CD8-positive, alpha-beta memory T cell (primary cell): ENCODE results near the gene SNRK. TPM values are rescaled to one million over a fixed set of nuclear protein-coding genes. Genes with fewer than 3 reads are reported as not detected.

Experiments
- CTCF ChIA-PET: fragments of 350-600 bp; sonication (Branson Sonifier 250); formaldehyde crosslinking; loops from one replicate; lab custom pipeline; 2021; ENCODE audit warnings: antibody characterized with exemption; lab: Charles Lee
- POLR2A ChIA-PET: fragments of 350-600 bp; sonication (Branson Sonifier 250); formaldehyde crosslinking; loops from one replicate; lab custom pipeline; 2021; ENCODE audit warnings: antibody characterized with exemption; lab: Charles Lee
- DNase-seq, 5 donors: peaks; one replicate each; pipeline versions ENCODE4 v3.0.0 to v3.0.0-alpha.2; 2020 to 2022; ENCODE audit warnings: mixed read lengths in 1 of 5
- H3K27ac ChIP-seq: one replicate; pipeline ENCODE4 v1.7.0; 2013; ENCODE audit warnings: low read depth, mild to moderate bottlenecking, low read length, moderate library complexity
- H3K27me3 ChIP-seq: 2 replicates; pipeline ENCODE4 v1.7.0; 2013; ENCODE audit warnings: low read length, mild to moderate bottlenecking; ENCODE audit not compliant: insufficient read depth, poor library complexity, severe bottlenecking
- H3K36me3 ChIP-seq: 2 replicates; pipeline ENCODE4 v1.7.0; 2013; ENCODE audit warnings: mild to moderate bottlenecking, low read length, moderate library complexity; ENCODE audit not compliant: insufficient read depth
- H3K4me1 ChIP-seq: 2 replicates; pipeline ENCODE4 v1.7.0; 2013; ENCODE audit warnings: mild to moderate bottlenecking, low read length, moderate library complexity; ENCODE audit not compliant: insufficient read depth
- H3K4me3 ChIP-seq: 2 replicates; pipeline ENCODE4 v1.7.0; 2013; ENCODE audit warnings: mild to moderate bottlenecking, low read length
- H3K9me3 ChIP-seq: 2 replicates; pipeline ENCODE4 v1.7.0; 2013; ENCODE audit warnings: mild to moderate bottlenecking, low read length
- H3K27ac Mint-ChIP-seq, 8 donors: one replicate each; pipeline ENCODE4 v1.8.0; 2020 to 2021; ENCODE audit warnings: mixed read lengths in 8 of 8, mild to moderate bottlenecking in 6 of 8, inconsistent platforms in 3 of 8, moderate library complexity in 3 of 8
- H3K27me3 Mint-ChIP-seq, 2 donors: one replicate each; pipeline ENCODE4 v1.8.0; 2020 to 2021; ENCODE audit warnings: mixed read lengths in 2 of 2, mild to moderate bottlenecking in 1 of 2, moderate library complexity in 1 of 2
- H3K36me3 Mint-ChIP-seq, 3 donors: one replicate each; pipeline ENCODE4 v1.8.0; 2020 to 2021; ENCODE audit warnings: mixed read lengths in 3 of 3, inconsistent platforms in 1 of 3, mild to moderate bottlenecking in 1 of 3
- H3K4me1 Mint-ChIP-seq, 3 donors: one replicate each; pipeline ENCODE4 v1.8.0; 2020 to 2021; ENCODE audit warnings: mixed read lengths in 3 of 3, inconsistent platforms in 1 of 3, mild to moderate bottlenecking in 1 of 3
- H3K4me3 Mint-ChIP-seq, 7 donors: one replicate each; pipeline ENCODE4 v1.8.0; 2020 to 2021; ENCODE audit warnings: mixed read lengths in 7 of 7, mild to moderate bottlenecking in 6 of 7, moderate library complexity in 4 of 7, inconsistent platforms in 2 of 7
- H3K9me3 Mint-ChIP-seq, 5 donors: one replicate each; pipeline ENCODE4 v1.8.0; 2020 to 2022; ENCODE audit warnings: mixed read lengths in 5 of 5, mild to moderate bottlenecking in 3 of 5, moderate library complexity in 2 of 5, inconsistent platforms in 1 of 5
- polyA plus RNA-seq: library from polyadenylated mRNA; unstranded; fragments of 300-500 nt; fragmentation: Illumina TruSeq; gene quantifications from one replicate; pipeline ENCODE4 v1.2.3, GENCODE V29; 2021
- total RNA-seq, 2 experiments: library from RNA; stranded (reverse); gene quantifications; one replicate each; pipeline ENCODE4 v1.2.3, GENCODE V29; 2021

SNRK gene
- total RNA-seq (10 to 100 TPM; 34.2 to 35.9 TPM), polyA plus RNA-seq (55.1 TPM)

DNA sequence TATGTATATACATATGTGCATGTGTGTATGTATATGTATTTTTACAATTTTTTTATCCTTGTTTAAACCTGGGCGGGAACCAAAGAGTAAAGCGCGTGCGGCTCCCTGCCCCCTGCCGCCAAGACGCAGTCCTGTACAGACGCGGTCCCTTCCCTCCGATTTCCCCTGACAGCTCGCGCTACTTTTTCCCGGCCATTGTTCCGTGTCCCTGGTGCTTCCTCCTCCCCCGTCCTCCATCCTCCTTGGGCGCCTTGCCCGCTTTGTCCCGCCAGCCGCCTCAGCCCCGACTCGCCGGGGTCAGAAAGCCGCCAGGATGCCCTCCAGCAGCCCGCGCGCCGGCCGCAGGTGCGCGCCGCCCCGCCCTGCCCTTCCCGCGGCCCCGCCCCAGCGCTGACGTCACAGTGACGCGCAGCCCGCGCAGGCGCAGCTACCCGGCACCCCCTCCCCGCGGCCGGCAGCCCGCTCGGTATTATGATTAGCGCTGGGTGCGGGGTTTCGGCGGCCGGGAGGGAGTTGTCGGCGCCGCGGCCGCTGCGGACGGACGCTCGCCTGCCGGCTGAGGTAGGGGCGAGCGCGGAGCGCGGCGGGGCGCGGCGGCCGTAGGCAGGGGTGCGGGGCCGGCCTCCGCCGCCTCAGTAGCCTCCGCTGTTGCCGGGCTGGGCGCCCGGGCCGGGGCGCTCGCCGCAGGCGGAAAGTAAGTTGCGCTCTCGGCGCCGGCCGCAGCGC is at the start of gene SNRK:
TSS of gene SNRK (plus strand) at position 426 of the 726 bp plus-strand sequence. CDS start 16,664 bp downstream, outside the sequence.
- CTCF ChIA-PET, result interaction anchor here (0.9 to 2.8 kb wide), 11 partner anchors 11 to 199 kb away, joined by 3 to 12 read pairs (median 4); no protein-coding TSS in a partner anchor

GRCh38 chr3:43238801-43239200 is 47.5 kb upstream of the SNRK start:
- peaks cover 11 to 33% (median 18%) of the 10 kb centered on the region in 3 donors for H3K4me1 Mint-ChIP-seq
- DNase-seq, result no peak
- no peak overlapping the region for H3K27ac Mint-ChIP-seq
- Histone ChIP-seq H3K9me3 (no peaks in the 10 kb centered on the region), H3K27me3 (no peaks in the 10 kb centered on the region), H3K27ac (no peak overlapping the region), H3K4me1 (peaks cover 13% of the 10 kb centered on the region), H3K36me3 (no peaks in the 10 kb centered on the region), H3K4me3 (no peak overlapping the region)
- no peaks in the 10 kb centered on the region for H3K9me3 Mint-ChIP-seq
- no peaks in the 10 kb centered on the region for H3K36me3 Mint-ChIP-seq
- peaks cover 0 to 12% of the 10 kb centered on the region in 2 donors for H3K27me3 Mint-ChIP-seq
- no peak overlapping the region for H3K4me3 Mint-ChIP-seq
- ChIA-PET CTCF (no interaction called here), POLR2A (no interaction called here)

More for the DNA sequence above, at the start of gene SNRK:
- H3K4me3 Mint-ChIP-seq, result peak within 1 kb of the TSS; percentile 98 to 100 (median 99)
- no peaks in the 10 kb centered on the region for H3K9me3 Mint-ChIP-seq
- H3K27ac ChIP-seq, result peak within 1 kb of the TSS; percentile 82
- H3K4me1 ChIP-seq, result peaks cover 32% of the 10 kb centered on the region
- peak within 1 kb of the TSS; percentile 94 for H3K4me3 ChIP-seq
- POLR2A ChIA-PET, result interaction anchor here (0.6 to 2.3 kb wide), 11 partner anchors 11 to 192 kb away, joined by 3 to 29 read pairs (median 4); no protein-coding TSS in a partner anchor
- peaks cover 6 to 40% (median 15%) of the 10 kb centered on the region in 3 donors for H3K36me3 Mint-ChIP-seq
- H3K27ac Mint-ChIP-seq, result peak within 1 kb of the TSS; percentile 99 to 100 (median 100)
- peak; percentile 89 to 94 (median 90) for DNase-seq
- H3K36me3 ChIP-seq, result no peaks in the 10 kb centered on the region
- H3K27me3 ChIP-seq, result no peaks in the 10 kb centered on the region
- H3K4me1 Mint-ChIP-seq, result peaks cover 32 to 38% (median 36%) of the 10 kb centered on the region in 3 donors
- no peaks in the 10 kb centered on the region for H3K9me3 ChIP-seq
- H3K27me3 Mint-ChIP-seq, result peaks cover 0 to 1% of the 10 kb centered on the region in 2 donors

GRCh38 chr3:43239755-43240154 is 46.6 kb upstream of the SNRK start:
- Mint-ChIP-seq H3K9me3 (no peaks in the 10 kb centered on the region), H3K4me3 (no peak overlapping the region), H3K27me3 (peaks cover 0 to 12% of the 10 kb centered on the region in 2 donors), H3K36me3 (no peaks in the 10 kb centered on the region), H3K4me1 (peaks cover 17 to 40% (median 27%) of the 10 kb centered on the region in 3 donors), H3K27ac (no peak overlapping the region)
- H3K4me1 ChIP-seq, result peaks cover 23% of the 10 kb centered on the region
- POLR2A ChIA-PET, result no interaction called here
- no peaks in the 10 kb centered on the region for H3K27me3 ChIP-seq
- CTCF ChIA-PET, result no interaction called here
- H3K9me3 ChIP-seq, result no peaks in the 10 kb centered on the region
- no peak overlapping the region for H3K27ac ChIP-seq
- no peaks in the 10 kb centered on the region for H3K36me3 ChIP-seq
- DNase-seq, result no peak
- H3K4me3 ChIP-seq, result no peak overlapping the region

DNA sequence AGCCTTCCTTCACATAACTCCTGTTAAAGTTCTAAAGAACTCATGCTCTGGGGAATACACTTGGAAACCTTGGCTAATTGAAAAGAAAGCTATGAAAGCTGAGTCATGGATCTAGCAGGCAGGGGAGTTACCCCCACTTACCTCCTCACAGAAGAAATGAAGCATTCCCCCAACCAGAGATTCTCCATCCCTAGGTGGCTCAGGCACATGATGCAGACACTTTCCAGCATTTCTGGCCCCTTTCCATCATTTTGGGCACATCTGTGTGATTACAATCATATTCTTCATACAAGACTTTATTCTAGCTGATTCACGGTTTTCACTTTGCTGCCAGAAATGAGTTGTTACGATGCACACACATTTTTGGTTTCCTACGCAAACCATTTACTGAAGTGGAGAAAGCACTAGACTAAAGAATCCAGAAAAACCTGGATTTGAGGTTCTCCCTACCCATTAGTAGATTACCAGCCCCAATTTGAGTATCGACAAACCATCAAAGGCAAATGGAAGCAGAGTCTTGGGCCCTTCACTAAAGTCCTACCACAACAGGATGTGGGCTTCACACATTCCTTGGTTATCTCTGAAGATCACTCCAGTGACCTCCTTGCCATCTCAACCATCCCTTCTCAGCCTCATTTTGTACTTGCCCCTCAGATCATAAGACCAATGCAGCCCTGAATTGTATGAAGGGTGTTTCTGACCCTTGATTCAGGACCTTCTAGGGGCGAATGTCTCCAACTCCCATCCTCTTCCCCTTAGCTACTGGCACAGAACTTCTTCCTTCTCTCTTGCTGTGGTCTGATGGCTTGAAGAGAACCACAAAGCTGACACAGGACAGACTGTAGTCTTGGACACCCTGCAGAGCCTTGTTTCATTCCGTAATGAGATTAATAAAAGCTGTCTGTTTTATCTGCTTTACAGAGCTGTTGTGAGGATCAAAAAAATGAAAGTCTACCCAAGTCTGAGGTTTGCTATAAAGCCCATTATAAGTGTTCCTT is 42.5 kb upstream of the SNRK start:
- ChIA-PET POLR2A (interaction anchor here (0.9 kb wide), 1 partner anchor 10 kb away, joined by 3 read pairs; no protein-coding TSS in a partner anchor), CTCF (interaction anchor here (1.3 to 1.5 kb wide), 2 partner anchors 21 to 64 kb away, joined by 3 to 5 read pairs; no protein-coding TSS in a partner anchor)
- Mint-ChIP-seq H3K27me3 (peaks cover 0 to under 1% of the 10 kb centered on the region in 2 donors), H3K27ac (peak overlapping the region in 6 of 8 donors; percentile 8 to 83 (median 30)), H3K36me3 (no peaks in the 10 kb centered on the region), H3K4me3 (peak overlapping the region in 6 of 7 donors; percentile 1 to 72 (median 52)), H3K9me3 (no peaks in the 10 kb centered on the region), H3K4me1 (peaks cover 36 to 56% (median 51%) of the 10 kb centered on the region in 3 donors)
- peaks cover 53% of the 10 kb centered on the region for H3K4me1 ChIP-seq
- H3K4me3 ChIP-seq, result peak overlapping the region; percentile 7
- no peak overlapping the region for H3K27ac ChIP-seq
- no peaks in the 10 kb centered on the region for H3K27me3 ChIP-seq
- DNase-seq, result no peak
- no peaks in the 10 kb centered on the region for H3K36me3 ChIP-seq
- no peaks in the 10 kb centered on the region for H3K9me3 ChIP-seq

- Mint-ChIP-seq H3K9me3 (no peaks in the 10 kb centered on the region), H3K4me1 (peaks cover 36 to 56% (median 51%) of the 10 kb centered on the region in 3 donors), H3K36me3 (peaks cover 0 to 2% (median 0%) of the 10 kb centered on the region in 3 donors), H3K27me3 (peaks cover 0 to 4% of the 10 kb centered on the region in 2 donors), H3K4me3 (peak overlapping the region in 1 of 7 donors; percentile 8), H3K27ac (peak overlapping the region in 3 of 8 donors; percentile 8 to 43 (median 27))
- H3K36me3 ChIP-seq, result no peaks in the 10 kb centered on the region
- CTCF ChIA-PET, result interaction anchor here (1.0 kb wide), 1 partner anchor 82 kb away, joined by 4 read pairs; no protein-coding TSS in a partner anchor
- H3K27me3 ChIP-seq, result no peaks in the 10 kb centered on the region
- H3K27ac ChIP-seq, result no peak overlapping the region
- no peak overlapping the region for H3K4me3 ChIP-seq
- POLR2A ChIA-PET, result no interaction called here
- H3K9me3 ChIP-seq, result no peaks in the 10 kb centered on the region
- no peak for DNase-seq
- H3K4me1 ChIP-seq, result peaks cover 53% of the 10 kb centered on the region
Observed at GRCh38 chr3:43244694-43245093, 41.6 kb upstream of the SNRK start.

DNA sequence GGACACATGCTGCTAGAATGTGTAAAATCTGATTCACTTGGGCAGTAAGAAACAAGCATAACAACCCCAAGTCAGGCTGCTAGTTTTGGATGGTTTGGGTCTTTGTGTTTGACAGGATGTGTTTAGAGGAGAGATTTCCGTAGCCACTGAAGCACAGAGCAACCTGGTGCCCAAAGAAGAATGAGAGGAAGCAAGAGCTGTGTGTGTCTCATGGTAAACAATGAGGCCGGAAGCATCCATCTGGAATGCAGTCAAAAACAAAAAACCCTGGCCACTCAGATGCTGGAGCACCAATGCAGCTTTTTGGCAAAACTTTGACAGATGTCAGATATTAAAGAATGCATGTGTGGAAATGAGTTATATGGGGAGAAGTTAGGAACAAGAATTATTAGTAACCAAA is 39.4 kb upstream of the SNRK start:
- H3K4me3 ChIP-seq, result no peak overlapping the region
- Mint-ChIP-seq H3K4me1 (peaks cover 36 to 52% (median 51%) of the 10 kb centered on the region in 3 donors), H3K27ac (peak overlapping the region in 5 of 8 donors; percentile 9 to 62 (median 33)), H3K4me3 (peak overlapping the region in 3 of 7 donors; percentile 8 to 44 (median 20)), H3K9me3 (no peaks in the 10 kb centered on the region), H3K27me3 (peaks cover 2 to 7% of the 10 kb centered on the region in 2 donors), H3K36me3 (peaks cover 0 to 2% (median 0%) of the 10 kb centered on the region in 3 donors)
- DNase-seq, result peak in 2 of 5 donors; percentile 6 to 42
- no peaks in the 10 kb centered on the region for H3K27me3 ChIP-seq
- CTCF ChIA-PET, result interaction anchor here (1.2 to 1.6 kb wide), 2 partner anchors 10 to 13 kb away, joined by 3 read pairs; no protein-coding TSS in a partner anchor
- no peak overlapping the region for H3K27ac ChIP-seq
- peaks cover 53% of the 10 kb centered on the region for H3K4me1 ChIP-seq
- no peaks in the 10 kb centered on the region for H3K9me3 ChIP-seq
- H3K36me3 ChIP-seq, result no peaks in the 10 kb centered on the region
- POLR2A ChIA-PET, result no interaction called here

GRCh38 chr3:43247561-43248184 is 38.7 kb upstream of the SNRK start:
- POLR2A ChIA-PET, result no interaction called here

More at GRCh38 chr3:43247561-43248184, 38.7 kb upstream of the SNRK start:
- H3K27me3 ChIP-seq, result no peaks in the 10 kb centered on the region
- no peak overlapping the region for H3K4me3 ChIP-seq
- CTCF ChIA-PET, result interaction anchor here (0.6 to 1.6 kb wide), 3 partner anchors 11 to 289 kb away, joined by 3 read pairs; no protein-coding TSS in a partner anchor
- peaks cover 36 to 52% (median 50%) of the 10 kb centered on the region in 3 donors for H3K4me1 Mint-ChIP-seq
- no peaks in the 10 kb centered on the region for H3K36me3 ChIP-seq
- H3K9me3 ChIP-seq, result no peaks in the 10 kb centered on the region
- H3K27ac Mint-ChIP-seq, result peak overlapping the region in 4 of 8 donors; percentile 9 to 56 (median 17)
- no peaks in the 10 kb centered on the region for H3K9me3 Mint-ChIP-seq
- peaks cover 51% of the 10 kb centered on the region for H3K4me1 ChIP-seq
- peaks cover 2 to 7% of the 10 kb centered on the region in 2 donors for H3K27me3 Mint-ChIP-seq
- no peak for DNase-seq
- H3K36me3 Mint-ChIP-seq, result peaks cover 0 to 2% (median 0%) of the 10 kb centered on the region in 3 donors
- no peak overlapping the region for H3K4me3 Mint-ChIP-seq
- H3K27ac ChIP-seq, result no peak overlapping the region
